ENCODE results near the gene ADAMTSL1.

DNA sequence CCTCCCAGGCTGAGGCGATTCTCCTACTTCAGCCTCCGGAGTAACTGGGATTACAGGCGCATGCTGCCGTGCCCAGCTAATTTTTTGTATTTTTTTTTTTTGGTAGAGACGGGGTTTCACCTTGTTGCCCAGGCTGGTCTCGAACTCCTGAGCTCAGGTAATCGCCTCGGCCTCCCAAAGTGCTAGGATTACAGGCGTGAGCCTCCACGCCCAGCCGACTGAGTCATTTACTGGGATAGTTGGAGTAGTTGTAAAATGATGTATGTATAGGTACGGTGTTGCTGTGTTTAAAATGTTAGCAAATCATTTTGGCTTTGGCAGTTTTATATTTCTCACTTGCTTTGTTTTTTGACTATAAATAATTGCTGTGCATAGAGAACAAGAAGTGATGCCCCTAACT, 209.4 kb downstream of the ADAMTSL1 start:
- no peak for TF ChIP-seq EZH2 (IDR thresholded peaks at IDR 0.05; ENCODE audit: insufficient read depth, low read length)
- TF ChIP-seq, protein P1, sequence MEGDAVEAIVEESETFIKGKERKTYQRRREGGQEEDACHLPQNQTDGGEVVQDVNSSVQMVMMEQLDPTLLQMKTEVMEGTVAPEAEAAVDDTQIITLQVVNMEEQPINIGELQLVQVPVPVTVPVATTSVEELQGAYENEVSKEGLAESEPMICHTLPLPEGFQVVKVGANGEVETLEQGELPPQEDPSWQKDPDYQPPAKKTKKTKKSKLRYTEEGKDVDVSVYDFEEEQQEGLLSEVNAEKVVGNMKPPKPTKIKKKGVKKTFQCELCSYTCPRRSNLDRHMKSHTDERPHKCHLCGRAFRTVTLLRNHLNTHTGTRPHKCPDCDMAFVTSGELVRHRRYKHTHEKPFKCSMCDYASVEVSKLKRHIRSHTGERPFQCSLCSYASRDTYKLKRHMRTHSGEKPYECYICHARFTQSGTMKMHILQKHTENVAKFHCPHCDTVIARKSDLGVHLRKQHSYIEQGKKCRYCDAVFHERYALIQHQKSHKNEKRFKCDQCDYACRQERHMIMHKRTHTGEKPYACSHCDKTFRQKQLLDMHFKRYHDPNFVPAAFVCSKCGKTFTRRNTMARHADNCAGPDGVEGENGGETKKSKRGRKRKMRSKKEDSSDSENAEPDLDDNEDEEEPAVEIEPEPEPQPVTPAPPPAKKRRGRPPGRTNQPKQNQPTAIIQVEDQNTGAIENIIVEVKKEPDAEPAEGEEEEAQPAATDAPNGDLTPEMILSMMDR (IDR thresholded peaks at IDR 0.05; ENCODE audit: insufficient read depth, low read depth, low read length): no peak

All from astrocyte (in vitro differentiated cells and primary cell).